ENCODE data around the gene KIAA0825.

DNA sequence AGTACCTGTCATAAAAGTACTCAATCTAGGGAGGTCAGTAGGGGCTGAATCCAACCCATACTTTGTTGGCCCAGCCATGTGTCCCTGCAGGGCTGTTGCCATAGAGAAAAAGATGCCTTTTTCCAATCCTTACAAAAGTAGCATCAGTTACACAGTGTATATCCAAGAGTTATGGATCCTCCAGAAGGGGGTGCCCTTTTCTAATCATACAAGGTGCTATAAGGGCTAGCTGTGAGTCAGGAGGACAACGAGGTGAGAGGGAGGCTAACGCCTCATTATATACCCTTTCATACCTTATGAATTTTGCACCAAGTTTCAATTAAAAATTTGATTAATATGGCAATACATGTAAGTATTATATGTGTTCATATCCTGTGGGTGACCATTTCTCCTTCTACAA lies 4.8 kb downstream of the KIAA0825 start:
- no peak for TF ChIP-seq POLR2A (IDR thresholded peaks at IDR 0.05)
- TF ChIP-seq, protein P1, sequence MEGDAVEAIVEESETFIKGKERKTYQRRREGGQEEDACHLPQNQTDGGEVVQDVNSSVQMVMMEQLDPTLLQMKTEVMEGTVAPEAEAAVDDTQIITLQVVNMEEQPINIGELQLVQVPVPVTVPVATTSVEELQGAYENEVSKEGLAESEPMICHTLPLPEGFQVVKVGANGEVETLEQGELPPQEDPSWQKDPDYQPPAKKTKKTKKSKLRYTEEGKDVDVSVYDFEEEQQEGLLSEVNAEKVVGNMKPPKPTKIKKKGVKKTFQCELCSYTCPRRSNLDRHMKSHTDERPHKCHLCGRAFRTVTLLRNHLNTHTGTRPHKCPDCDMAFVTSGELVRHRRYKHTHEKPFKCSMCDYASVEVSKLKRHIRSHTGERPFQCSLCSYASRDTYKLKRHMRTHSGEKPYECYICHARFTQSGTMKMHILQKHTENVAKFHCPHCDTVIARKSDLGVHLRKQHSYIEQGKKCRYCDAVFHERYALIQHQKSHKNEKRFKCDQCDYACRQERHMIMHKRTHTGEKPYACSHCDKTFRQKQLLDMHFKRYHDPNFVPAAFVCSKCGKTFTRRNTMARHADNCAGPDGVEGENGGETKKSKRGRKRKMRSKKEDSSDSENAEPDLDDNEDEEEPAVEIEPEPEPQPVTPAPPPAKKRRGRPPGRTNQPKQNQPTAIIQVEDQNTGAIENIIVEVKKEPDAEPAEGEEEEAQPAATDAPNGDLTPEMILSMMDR (IDR thresholded peaks at IDR 0.05): peak in 1 of 6 experiments; percentile 6

All from adrenal gland (tissue), 5 donors.